GM19240 (cell line): ENCODE measurements around the gene MRPL12.
A peak's percentile ranks its signal among the peaks of the same experiment; 100 is the strongest.

Source experiments
- DNase-seq: peaks from one replicate; pipeline ENCODE4 v3.0.0; 2011; ENCODE audit warnings: low spot score; ENCODE audit not compliant: insufficient read length

Gene MRPL12

GRCh38 chr17:81700353-81701287 lies 2.5 kb upstream of the MRPL12 start:
- DNase-seq: no peak

- DNase-seq: no peak
These were observed 1.7 kb upstream of the MRPL12 start for GRCh38 chr17:81701288-81702071.

- DNase-seq: no peak
These were observed 834 bp downstream of the MRPL12 start for GRCh38 chr17:81703747-81704654.

GRCh38 chr17:81705518-81706231 lies 2.5 kb downstream of the MRPL12 start:
- no peak for DNase-seq

GRCh38 chr17:81706232-81706611 lies 3.1 kb downstream of the MRPL12 start:
- no peak for DNase-seq

- DNase-seq: no peak
These were observed 3.8 kb downstream of the MRPL12 start for GRCh38 chr17:81706757-81707624.

GRCh38 chr17:81707725-81708646 lies 4.8 kb downstream of the MRPL12 start:
- DNase-seq: no peak

- no peak for DNase-seq
These were observed 5.6 kb downstream of the MRPL12 start for GRCh38 chr17:81708739-81709185.

GRCh38 chr17:81710514-81711308 lies 7.5 kb downstream of the MRPL12 start:
- no peak for DNase-seq

GRCh38 chr17:81711814-81712467 lies 8.8 kb downstream of the MRPL12 start, which contains the start of gene SLC25A10:
SLC25A10 (plus strand) TSS chr17:81712284; CDS start chr17:81712427, 143 bp downstream.
- peak; percentile 82 for DNase-seq

GRCh38 chr17:81712468-81713003 lies 9.4 kb downstream of the MRPL12 start:
- DNase-seq: no peak

- DNase-seq: no peak
These were observed 9.9 kb downstream of the MRPL12 start for GRCh38 chr17:81713004-81713555.

- DNase-seq: no peak
These were observed 10.6 kb downstream of the MRPL12 start for GRCh38 chr17:81713556-81714411.

- no peak for DNase-seq
These were observed 11.4 kb downstream of the MRPL12 start for GRCh38 chr17:81714412-81715106.
